ENCODE results near the gene MTMR12. TPM values are rescaled to one million over a fixed set of nuclear protein-coding genes. Genes with fewer than 3 reads are reported as not detected.

Gene MTMR12
- total RNA-seq, 1 experiment from 2014 or later: 42.7 TPM

DNA sequence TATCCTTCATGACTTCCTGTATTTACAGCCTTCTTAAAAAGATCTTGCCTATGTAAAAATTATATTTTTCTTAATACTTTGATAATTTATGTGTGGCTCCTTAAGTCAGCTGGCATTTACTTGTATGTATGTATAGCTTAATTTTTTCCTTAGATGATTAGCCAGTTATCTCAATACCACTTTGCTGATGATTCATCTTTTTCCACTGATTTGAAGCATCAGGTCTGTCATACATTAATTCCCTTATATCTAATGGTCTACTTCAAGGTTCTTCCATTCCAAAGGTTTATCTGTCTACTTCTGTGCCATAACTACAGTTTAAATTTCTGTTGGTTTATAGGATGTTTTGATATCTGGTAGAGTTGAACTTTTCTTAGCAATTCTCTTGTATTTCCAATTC is 44.9 kb upstream of the MTMR12 start (continued):
- TF ChIP-seq, protein P1, sequence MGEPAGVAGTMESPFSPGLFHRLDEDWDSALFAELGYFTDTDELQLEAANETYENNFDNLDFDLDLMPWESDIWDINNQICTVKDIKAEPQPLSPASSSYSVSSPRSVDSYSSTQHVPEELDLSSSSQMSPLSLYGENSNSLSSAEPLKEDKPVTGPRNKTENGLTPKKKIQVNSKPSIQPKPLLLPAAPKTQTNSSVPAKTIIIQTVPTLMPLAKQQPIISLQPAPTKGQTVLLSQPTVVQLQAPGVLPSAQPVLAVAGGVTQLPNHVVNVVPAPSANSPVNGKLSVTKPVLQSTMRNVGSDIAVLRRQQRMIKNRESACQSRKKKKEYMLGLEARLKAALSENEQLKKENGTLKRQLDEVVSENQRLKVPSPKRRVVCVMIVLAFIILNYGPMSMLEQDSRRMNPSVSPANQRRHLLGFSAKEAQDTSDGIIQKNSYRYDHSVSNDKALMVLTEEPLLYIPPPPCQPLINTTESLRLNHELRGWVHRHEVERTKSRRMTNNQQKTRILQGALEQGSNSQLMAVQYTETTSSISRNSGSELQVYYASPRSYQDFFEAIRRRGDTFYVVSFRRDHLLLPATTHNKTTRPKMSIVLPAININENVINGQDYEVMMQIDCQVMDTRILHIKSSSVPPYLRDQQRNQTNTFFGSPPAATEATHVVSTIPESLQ (CRISPR knock-in tag; IDR thresholded peaks at IDR 0.05): no peak
- TF ChIP-seq, protein P2, sequence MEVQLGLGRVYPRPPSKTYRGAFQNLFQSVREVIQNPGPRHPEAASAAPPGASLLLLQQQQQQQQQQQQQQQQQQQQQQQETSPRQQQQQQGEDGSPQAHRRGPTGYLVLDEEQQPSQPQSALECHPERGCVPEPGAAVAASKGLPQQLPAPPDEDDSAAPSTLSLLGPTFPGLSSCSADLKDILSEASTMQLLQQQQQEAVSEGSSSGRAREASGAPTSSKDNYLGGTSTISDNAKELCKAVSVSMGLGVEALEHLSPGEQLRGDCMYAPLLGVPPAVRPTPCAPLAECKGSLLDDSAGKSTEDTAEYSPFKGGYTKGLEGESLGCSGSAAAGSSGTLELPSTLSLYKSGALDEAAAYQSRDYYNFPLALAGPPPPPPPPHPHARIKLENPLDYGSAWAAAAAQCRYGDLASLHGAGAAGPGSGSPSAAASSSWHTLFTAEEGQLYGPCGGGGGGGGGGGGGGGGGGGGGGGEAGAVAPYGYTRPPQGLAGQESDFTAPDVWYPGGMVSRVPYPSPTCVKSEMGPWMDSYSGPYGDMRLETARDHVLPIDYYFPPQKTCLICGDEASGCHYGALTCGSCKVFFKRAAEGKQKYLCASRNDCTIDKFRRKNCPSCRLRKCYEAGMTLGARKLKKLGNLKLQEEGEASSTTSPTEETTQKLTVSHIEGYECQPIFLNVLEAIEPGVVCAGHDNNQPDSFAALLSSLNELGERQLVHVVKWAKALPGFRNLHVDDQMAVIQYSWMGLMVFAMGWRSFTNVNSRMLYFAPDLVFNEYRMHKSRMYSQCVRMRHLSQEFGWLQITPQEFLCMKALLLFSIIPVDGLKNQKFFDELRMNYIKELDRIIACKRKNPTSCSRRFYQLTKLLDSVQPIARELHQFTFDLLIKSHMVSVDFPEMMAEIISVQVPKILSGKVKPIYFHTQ (CRISPR knock-in tag; IDR thresholded peaks at IDR 0.05): no peak

DNA sequence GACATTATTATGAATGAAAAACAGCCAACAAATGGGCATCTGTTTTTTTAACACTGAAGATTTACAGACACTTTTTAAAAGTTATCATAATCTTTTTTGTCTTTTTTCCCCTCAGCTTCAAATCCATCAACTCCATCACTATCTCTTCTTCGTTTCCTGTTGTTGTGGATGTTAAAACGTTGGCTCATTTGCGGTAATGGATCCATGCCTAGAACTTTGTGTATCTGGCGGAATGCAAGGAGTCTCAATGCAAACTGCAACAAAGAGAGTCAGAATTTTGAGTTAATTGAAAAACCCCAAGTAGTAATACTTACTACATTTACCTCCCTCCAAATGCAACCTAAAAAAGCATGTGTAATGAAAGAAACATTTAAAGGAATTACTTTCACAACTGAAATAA is 42.9 kb upstream of the MTMR12 start:
- DNase-seq (ENCODE audit: low spot score): no peak
- H3K36me3 Mint-ChIP-seq: peaks cover 36% of the 10 kb centered on the region

DNA sequence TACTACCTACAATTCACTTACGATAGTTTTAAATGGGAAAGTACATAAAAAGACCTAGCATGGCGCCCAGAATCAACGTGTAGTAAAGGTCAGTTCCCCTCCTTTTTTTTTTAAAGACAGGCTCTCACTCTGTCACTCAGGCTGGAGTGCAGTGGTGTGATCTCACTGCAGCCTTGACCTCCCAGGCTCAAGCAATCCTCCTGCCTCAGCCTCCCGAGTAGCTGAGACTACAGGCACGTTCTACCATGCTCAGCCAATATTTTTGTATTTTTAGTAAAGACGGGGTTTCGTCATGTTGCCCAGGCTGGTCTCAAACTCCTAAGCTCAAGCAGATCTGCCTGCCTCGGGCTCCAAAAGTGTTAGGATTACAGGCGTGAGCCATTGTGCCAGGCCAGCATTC is 40.7 kb upstream of the MTMR12 start:
- Mint-ChIP-seq H3K27me3 (ENCODE audit: low read depth) (no peaks in the 10 kb centered on the region), H3K4me3 (no peak overlapping the region), H3K4me1 (no peaks in the 10 kb centered on the region), H3K9me3 (peaks cover 12% of the 10 kb centered on the region), H3K36me3 (peaks cover 44% of the 10 kb centered on the region), H3K27ac (no peak overlapping the region)
- no peak for DNase-seq (ENCODE audit: low spot score)
- no peak for ATAC-seq
- TF ChIP-seq CREM (CRISPR knock-in tag; IDR thresholded peaks at IDR 0.05) (no peak), TEAD1 (CRISPR knock-in tag; IDR thresholded peaks at IDR 0.05) (no peak), NFATC4 (CRISPR knock-in tag; IDR thresholded peaks at IDR 0.05) (no peak), NR3C1 (CRISPR knock-in tag; conservative IDR thresholded peaks at IDR 0.05; ENCODE audit: low read depth) (no peak), ZNF423 (CRISPR knock-in tag; IDR thresholded peaks at IDR 0.05) (no peak), ZNF317 (CRISPR knock-in tag; IDR thresholded peaks at IDR 0.05; ENCODE audit: borderline replicate concordance, low read depth) (no peak), ZNF138 (CRISPR knock-in tag; conservative IDR thresholded peaks at IDR 0.05) (no peak), NFYB (CRISPR knock-in tag; conservative IDR thresholded peaks at IDR 0.05; ENCODE audit: low read depth) (no peak)
- TF ChIP-seq, protein P3, sequence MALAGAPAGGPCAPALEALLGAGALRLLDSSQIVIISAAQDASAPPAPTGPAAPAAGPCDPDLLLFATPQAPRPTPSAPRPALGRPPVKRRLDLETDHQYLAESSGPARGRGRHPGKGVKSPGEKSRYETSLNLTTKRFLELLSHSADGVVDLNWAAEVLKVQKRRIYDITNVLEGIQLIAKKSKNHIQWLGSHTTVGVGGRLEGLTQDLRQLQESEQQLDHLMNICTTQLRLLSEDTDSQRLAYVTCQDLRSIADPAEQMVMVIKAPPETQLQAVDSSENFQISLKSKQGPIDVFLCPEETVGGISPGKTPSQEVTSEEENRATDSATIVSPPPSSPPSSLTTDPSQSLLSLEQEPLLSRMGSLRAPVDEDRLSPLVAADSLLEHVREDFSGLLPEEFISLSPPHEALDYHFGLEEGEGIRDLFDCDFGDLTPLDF (CRISPR knock-in tag; IDR thresholded peaks at IDR 0.05): no peak
- TF ChIP-seq, protein P4, sequence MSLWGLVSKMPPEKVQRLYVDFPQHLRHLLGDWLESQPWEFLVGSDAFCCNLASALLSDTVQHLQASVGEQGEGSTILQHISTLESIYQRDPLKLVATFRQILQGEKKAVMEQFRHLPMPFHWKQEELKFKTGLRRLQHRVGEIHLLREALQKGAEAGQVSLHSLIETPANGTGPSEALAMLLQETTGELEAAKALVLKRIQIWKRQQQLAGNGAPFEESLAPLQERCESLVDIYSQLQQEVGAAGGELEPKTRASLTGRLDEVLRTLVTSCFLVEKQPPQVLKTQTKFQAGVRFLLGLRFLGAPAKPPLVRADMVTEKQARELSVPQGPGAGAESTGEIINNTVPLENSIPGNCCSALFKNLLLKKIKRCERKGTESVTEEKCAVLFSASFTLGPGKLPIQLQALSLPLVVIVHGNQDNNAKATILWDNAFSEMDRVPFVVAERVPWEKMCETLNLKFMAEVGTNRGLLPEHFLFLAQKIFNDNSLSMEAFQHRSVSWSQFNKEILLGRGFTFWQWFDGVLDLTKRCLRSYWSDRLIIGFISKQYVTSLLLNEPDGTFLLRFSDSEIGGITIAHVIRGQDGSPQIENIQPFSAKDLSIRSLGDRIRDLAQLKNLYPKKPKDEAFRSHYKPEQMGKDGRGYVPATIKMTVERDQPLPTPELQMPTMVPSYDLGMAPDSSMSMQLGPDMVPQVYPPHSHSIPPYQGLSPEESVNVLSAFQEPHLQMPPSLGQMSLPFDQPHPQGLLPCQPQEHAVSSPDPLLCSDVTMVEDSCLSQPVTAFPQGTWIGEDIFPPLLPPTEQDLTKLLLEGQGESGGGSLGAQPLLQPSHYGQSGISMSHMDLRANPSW (CRISPR knock-in tag; conservative IDR thresholded peaks at IDR 0.05; ENCODE audit: low read depth): no peak
- TF ChIP-seq, protein P5, sequence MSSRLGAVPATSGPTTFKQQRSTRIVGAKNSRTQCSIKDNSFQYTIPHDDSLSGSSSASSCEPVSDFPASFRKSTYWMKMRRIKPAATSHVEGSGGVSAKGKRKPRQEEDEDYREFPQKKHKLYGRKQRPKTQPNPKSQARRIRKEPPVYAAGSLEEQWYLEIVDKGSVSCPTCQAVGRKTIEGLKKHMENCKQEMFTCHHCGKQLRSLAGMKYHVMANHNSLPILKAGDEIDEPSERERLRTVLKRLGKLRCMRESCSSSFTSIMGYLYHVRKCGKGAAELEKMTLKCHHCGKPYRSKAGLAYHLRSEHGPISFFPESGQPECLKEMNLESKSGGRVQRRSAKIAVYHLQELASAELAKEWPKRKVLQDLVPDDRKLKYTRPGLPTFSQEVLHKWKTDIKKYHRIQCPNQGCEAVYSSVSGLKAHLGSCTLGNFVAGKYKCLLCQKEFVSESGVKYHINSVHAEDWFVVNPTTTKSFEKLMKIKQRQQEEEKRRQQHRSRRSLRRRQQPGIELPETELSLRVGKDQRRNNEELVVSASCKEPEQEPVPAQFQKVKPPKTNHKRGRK (CRISPR knock-in tag; IDR thresholded peaks at IDR 0.05; ENCODE audit: borderline replicate concordance): no peak
- ChIA-PET POLR2A (no interaction called here), CTCF (no interaction called here)

More for the DNA sequence above, 42.9 kb upstream of the MTMR12 start:
- Mint-ChIP-seq H3K4me1 (peaks cover 19% of the 10 kb centered on the region), H3K27me3 (ENCODE audit: low read depth) (no peaks in the 10 kb centered on the region), H3K9me3 (peaks cover 3% of the 10 kb centered on the region; the same call in 1 of the 2 replicates), H3K27ac (peak overlapping the region; percentile 10; the same call in 1 of the 2 replicates), H3K4me3 (no peak overlapping the region)
- ChIA-PET POLR2A (no interaction called here), CTCF (no interaction called here)
- no peak for TF ChIP-seq ATF1 (CRISPR knock-in tag; IDR thresholded peaks at IDR 0.05)
- no peak for TF ChIP-seq RELA (CRISPR knock-in tag; IDR thresholded peaks at IDR 0.05; ENCODE audit: borderline replicate concordance)
- TF ChIP-seq, protein P6, sequence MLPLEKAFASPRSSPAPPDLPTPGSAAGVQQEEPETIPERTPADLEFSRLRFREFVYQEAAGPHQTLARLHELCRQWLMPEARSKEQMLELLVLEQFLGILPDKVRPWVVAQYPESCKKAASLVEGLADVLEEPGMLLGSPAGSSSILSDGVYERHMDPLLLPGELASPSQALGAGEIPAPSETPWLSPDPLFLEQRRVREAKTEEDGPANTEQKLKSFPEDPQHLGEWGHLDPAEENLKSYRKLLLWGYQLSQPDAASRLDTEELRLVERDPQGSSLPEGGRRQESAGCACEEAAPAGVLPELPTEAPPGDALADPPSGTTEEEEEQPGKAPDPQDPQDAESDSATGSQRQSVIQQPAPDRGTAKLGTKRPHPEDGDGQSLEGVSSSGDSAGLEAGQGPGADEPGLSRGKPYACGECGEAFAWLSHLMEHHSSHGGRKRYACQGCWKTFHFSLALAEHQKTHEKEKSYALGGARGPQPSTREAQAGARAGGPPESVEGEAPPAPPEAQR (CRISPR knock-in tag; IDR thresholded peaks at IDR 0.05): no peak
- no peak for TF ChIP-seq GRHL2 (CRISPR knock-in tag; IDR thresholded peaks at IDR 0.05; ENCODE audit: insufficient replicate concordance, severe bottlenecking)
- TF ChIP-seq KAT7 (CRISPR knock-in tag; IDR thresholded peaks at IDR 0.05; ENCODE audit: borderline replicate concordance): no peak
- TF ChIP-seq JUN (CRISPR knock-in tag; IDR thresholded peaks at IDR 0.05): no peak
- TF ChIP-seq ZBTB21 (CRISPR knock-in tag; IDR thresholded peaks at IDR 0.05; ENCODE audit: borderline replicate concordance): no peak
- no peak for TF ChIP-seq SOX15 (CRISPR knock-in tag; IDR thresholded peaks at IDR 0.05)
- TF ChIP-seq, protein P7, sequence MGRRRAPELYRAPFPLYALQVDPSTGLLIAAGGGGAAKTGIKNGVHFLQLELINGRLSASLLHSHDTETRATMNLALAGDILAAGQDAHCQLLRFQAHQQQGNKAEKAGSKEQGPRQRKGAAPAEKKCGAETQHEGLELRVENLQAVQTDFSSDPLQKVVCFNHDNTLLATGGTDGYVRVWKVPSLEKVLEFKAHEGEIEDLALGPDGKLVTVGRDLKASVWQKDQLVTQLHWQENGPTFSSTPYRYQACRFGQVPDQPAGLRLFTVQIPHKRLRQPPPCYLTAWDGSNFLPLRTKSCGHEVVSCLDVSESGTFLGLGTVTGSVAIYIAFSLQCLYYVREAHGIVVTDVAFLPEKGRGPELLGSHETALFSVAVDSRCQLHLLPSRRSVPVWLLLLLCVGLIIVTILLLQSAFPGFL (CRISPR knock-in tag; IDR thresholded peaks at IDR 0.05; ENCODE audit: borderline replicate concordance): no peak
- no peak for ATAC-seq

Data from WTC11 (cell line).